K562 (cell line): ENCODE measurements around the gene CREB3L1. TPM values are rescaled to one million over a fixed set of nuclear protein-coding genes. Genes with fewer than 3 reads are reported as not detected.
A peak's percentile ranks its signal among the peaks of the same experiment; 100 is the strongest.

Source experiments
- E2F1 ChIP-seq: sonication (generic); formaldehyde crosslinking; IDR thresholded peaks from 2 replicates; pipeline ENCODE4 v1.8.1; 2023; ENCODE audit warnings: mild to moderate bottlenecking, missing genetic modification reagents, moderate library complexity
- ERF ChIP-seq: fragments of 450-650 bp; formaldehyde crosslinking; IDR thresholded peaks from 2 replicates; pipeline ENCODE4 v1.4.0; 2020; ENCODE audit warnings: mild to moderate bottlenecking, mixed read lengths
- NFE2L1 ChIP-seq: fragments of 450-650 bp; IDR thresholded peaks from 2 replicates; pipeline ENCODE4 v1.6.1; 2016; ENCODE audit warnings: missing genetic modification characterization, low read depth, mild to moderate bottlenecking, missing compliant biosample characterization, moderate library complexity, borderline replicate concordance
- RBBP5 ChIP-seq: fragments of 200-600 bp; sonication (generic); IDR thresholded peaks from 2 replicates; pipeline ENCODE4 v1.6.1; 2012; ENCODE audit warnings: borderline replicate concordance, mild to moderate bottlenecking, low read length, control low read depth, inconsistent platforms; ENCODE audit not compliant: insufficient read depth, poor library complexity, severe bottlenecking
- RBM22 ChIP-seq: fragments of 200-400 bp; formaldehyde crosslinking; IDR thresholded peaks from 2 replicates; pipeline ENCODE4 v1.6.1; 2018; ENCODE audit warnings: low read length, low read depth; ENCODE audit not compliant: poor library complexity, severe bottlenecking
- TEAD1 ChIP-seq, 2 experiments: fragments of 450-650 bp in 1 of 2; sonication (generic) in 1 of 2; formaldehyde crosslinking; IDR thresholded peaks; 2 replicates each; pipeline versions ENCODE4 v1.4.0 to v1.8.0; 2020 to 2022; ENCODE audit warnings: mild to moderate bottlenecking in 2 of 2, missing genetic modification reagents in 1 of 2
- THRB ChIP-seq: fragments of 450-650 bp; formaldehyde crosslinking; conservative IDR thresholded peaks from 2 replicates; pipeline ENCODE4 v1.4.0; 2022; ENCODE audit warnings: mild to moderate bottlenecking, missing genetic modification characterization
- ZBTB17 ChIP-seq: fragments of 450-650 bp; formaldehyde crosslinking; IDR thresholded peaks from 2 replicates; pipeline ENCODE4 v1.4.0; 2020; ENCODE audit warnings: mild to moderate bottlenecking
- ZEB2 ChIP-seq: fragments of 450-650 bp; IDR thresholded peaks from 2 replicates; pipeline ENCODE4 v1.6.1; 2016
- ZNF12 ChIP-seq: sonication (generic); formaldehyde crosslinking; IDR thresholded peaks from 2 replicates; pipeline ENCODE4 v1.4.0; 2020; ENCODE audit warnings: mild to moderate bottlenecking, missing genetic modification reagents
- ZNF699 ChIP-seq: fragments of 250-450 bp; sonication (Bioruptor Pico); IDR thresholded peaks from 2 replicates; pipeline ENCODE4 v1.8.0; 2021; ENCODE audit warnings: mild to moderate bottlenecking, moderate library complexity; ENCODE audit not compliant: insufficient replicate concordance
- polyA plus RNA-seq, 8 experiments: library from polyadenylated mRNA; depleted of rRNA in 4 of 8; stranded (reverse) in 5 of 8; unstranded in 3 of 8; fragments of >200 nt; fragmentation: Nextera tagmentation in 2 of 8; fragmentation: Illumina TruSeq in 1 of 8; extraction: Ambion mirVana in 2 of 8; extraction: Trizol in 1 of 8; gene quantifications; 2 replicates each; pipeline versions ENCODE4 v1.2.1 to v1.2.3, GENCODE V29; 2011 to 2014; ENCODE audit warnings: inconsistent platforms in 1 of 8, missing spikeins in 1 of 8
- total RNA-seq, 7 experiments: library from RNA; depleted of rRNA in 6 of 7; stranded (reverse); fragments of >200 nt in 6 of 7; fragmentation: Illumina TruSeq in 2 of 7; extraction: Trizol in 2 of 7; gene quantifications; 2 replicates each; pipeline versions ENCODE4 v1.2.1 to v1.2.3, GENCODE V29; 2011 to 2021; ENCODE audit warnings: low replicate concordance in 1 of 7
- TF ChIP-seq, protein P1 (sequence below): fragments of 250-450 bp; sonication (Bioruptor Pico); IDR thresholded peaks from 2 replicates; pipeline ENCODE4 v1.4.0; 2020
- TF ChIP-seq, protein P2 (sequence below): fragments of 450-650 bp; formaldehyde crosslinking; IDR thresholded peaks from 2 replicates; pipeline ENCODE4 v1.4.0; 2020; ENCODE audit warnings: mild to moderate bottlenecking, moderate library complexity
- TF ChIP-seq, protein P3 (sequence below): fragments of 150-350 bp; IDR thresholded peaks from 2 replicates; pipeline ENCODE4 v1.6.1; 2014; ENCODE audit warnings: low read depth, mild to moderate bottlenecking, low read length, borderline replicate concordance

The CREB3L1 gene
- total and polyA plus RNA-seq, 9 of the 15 experiments (the other 6 are each of a cell fraction or from before 2014, with no cell fraction given) = 1.2 to 27.6 (median 3.7) TPM

DNA sequence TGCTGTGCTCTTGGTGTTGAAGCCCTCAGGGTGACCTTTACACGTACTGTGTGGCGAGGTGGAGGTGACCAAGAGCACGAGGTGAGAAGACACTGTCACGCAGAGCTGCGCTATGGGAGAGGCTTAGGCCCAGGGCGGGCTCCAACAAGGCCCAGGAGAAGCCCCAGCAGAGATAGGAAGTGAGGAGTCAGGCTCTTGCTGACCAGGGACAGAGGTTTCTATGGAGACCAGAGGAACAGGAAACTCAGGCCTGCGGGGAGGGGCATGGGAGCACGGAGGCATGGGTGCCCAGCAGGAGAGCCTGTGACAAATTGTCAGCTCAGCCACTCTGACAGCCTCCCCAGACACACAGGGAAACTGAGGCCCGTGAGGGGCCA lies 85.6 kb downstream of the CREB3L1 start (continued):
- TF ChIP-seq THRB = peak; percentile 66; the same call in 1 of the 2 replicates
- no peak for TF ChIP-seq E2F1 (CRISPR knock-in tag)
- TF ChIP-seq ZBTB17 (CRISPR knock-in tag) = 0 out of 2 replicates have a peak, but pooled peaks have one; percentile 26
- TF ChIP-seq ERF (CRISPR knock-in tag) = 0 out of 2 replicates have a peak, but pooled peaks have one; percentile 39
- no peak for TF ChIP-seq RBM22
- no peak for TF ChIP-seq TEAD1 (CRISPR knock-in tag; IDR thresholded peaks at IDR 0.05)
- no peak for TF ChIP-seq ZNF12 (CRISPR knock-in tag)
- TF ChIP-seq, protein P1, sequence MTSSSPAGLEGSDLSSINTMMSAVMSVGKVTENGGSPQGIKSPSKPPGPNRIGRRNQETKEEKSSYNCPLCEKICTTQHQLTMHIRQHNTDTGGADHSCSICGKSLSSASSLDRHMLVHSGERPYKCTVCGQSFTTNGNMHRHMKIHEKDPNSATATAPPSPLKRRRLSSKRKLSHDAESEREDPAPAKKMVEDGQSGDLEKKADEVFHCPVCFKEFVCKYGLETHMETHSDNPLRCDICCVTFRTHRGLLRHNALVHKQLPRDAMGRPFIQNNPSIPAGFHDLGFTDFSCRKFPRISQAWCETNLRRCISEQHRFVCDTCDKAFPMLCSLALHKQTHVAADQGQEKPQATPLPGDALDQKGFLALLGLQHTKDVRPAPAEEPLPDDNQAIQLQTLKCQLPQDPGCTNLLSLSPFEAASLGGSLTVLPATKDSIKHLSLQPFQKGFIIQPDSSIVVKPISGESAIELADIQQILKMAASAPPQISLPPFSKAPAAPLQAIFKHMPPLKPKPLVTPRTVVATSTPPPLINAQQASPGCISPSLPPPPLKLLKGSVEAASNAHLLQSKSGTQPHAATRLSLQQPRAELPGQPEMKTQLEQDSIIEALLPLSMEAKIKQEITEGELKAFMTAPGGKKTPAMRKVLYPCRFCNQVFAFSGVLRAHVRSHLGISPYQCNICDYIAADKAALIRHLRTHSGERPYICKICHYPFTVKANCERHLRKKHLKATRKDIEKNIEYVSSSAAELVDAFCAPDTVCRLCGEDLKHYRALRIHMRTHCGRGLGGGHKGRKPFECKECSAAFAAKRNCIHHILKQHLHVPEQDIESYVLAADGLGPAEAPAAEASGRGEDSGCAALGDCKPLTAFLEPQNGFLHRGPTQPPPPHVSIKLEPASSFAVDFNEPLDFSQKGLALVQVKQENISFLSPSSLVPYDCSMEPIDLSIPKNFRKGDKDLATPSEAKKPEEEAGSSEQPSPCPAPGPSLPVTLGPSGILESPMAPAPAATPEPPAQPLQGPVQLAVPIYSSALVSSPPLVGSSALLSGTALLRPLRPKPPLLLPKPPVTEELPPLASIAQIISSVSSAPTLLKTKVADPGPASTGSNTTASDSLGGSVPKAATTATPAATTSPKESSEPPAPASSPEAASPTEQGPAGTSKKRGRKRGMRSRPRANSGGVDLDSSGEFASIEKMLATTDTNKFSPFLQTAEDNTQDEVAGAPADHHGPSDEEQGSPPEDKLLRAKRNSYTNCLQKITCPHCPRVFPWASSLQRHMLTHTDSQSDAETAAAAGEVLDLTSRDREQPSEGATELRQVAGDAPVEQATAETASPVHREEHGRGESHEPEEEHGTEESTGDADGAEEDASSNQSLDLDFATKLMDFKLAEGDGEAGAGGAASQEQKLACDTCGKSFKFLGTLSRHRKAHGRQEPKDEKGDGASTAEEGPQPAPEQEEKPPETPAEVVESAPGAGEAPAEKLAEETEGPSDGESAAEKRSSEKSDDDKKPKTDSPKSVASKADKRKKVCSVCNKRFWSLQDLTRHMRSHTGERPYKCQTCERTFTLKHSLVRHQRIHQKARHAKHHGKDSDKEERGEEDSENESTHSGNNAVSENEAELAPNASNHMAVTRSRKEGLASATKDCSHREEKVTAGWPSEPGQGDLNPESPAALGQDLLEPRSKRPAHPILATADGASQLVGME = no peak
- TF ChIP-seq, protein P2, sequence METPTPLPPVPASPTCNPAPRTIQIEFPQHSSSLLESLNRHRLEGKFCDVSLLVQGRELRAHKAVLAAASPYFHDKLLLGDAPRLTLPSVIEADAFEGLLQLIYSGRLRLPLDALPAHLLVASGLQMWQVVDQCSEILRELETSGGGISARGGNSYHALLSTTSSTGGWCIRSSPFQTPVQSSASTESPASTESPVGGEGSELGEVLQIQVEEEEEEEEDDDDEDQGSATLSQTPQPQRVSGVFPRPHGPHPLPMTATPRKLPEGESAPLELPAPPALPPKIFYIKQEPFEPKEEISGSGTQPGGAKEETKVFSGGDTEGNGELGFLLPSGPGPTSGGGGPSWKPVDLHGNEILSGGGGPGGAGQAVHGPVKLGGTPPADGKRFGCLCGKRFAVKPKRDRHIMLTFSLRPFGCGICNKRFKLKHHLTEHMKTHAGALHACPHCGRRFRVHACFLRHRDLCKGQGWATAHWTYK = 0 out of 2 replicates have a peak, but pooled peaks have one; percentile 57
- TF ChIP-seq NFE2L1 = no peak
- TF ChIP-seq RBBP5 = no peak
- TF ChIP-seq ZEB2 = no peak
- TF ChIP-seq, protein P3, sequence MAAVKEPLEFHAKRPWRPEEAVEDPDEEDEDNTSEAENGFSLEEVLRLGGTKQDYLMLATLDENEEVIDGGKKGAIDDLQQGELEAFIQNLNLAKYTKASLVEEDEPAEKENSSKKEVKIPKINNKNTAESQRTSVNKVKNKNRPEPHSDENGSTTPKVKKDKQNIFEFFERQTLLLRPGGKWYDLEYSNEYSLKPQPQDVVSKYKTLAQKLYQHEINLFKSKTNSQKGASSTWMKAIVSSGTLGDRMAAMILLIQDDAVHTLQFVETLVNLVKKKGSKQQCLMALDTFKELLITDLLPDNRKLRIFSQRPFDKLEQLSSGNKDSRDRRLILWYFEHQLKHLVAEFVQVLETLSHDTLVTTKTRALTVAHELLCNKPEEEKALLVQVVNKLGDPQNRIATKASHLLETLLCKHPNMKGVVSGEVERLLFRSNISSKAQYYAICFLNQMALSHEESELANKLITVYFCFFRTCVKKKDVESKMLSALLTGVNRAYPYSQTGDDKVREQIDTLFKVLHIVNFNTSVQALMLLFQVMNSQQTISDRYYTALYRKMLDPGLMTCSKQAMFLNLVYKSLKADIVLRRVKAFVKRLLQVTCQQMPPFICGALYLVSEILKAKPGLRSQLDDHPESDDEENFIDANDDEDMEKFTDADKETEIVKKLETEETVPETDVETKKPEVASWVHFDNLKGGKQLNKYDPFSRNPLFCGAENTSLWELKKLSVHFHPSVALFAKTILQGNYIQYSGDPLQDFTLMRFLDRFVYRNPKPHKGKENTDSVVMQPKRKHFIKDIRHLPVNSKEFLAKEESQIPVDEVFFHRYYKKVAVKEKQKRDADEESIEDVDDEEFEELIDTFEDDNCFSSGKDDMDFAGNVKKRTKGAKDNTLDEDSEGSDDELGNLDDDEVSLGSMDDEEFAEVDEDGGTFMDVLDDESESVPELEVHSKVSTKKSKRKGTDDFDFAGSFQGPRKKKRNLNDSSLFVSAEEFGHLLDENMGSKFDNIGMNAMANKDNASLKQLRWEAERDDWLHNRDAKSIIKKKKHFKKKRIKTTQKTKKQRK = no peak
- TF ChIP-seq ZNF699 = no peak
